HFFc6 (cell line): Measurements from ENCODE around the gene FBXL13. TPM values are rescaled to one million over a fixed set of nuclear protein-coding genes. Genes with fewer than 3 reads are reported as not detected.
A peak's percentile ranks its signal among the peaks of the same experiment; 100 is the strongest.

Experiments
- DNase-seq: peaks from one replicate; pipeline ENCODE4 v3.0.0-alpha.2; 2018
- H3K27ac Mint-ChIP-seq: 2 replicates; pipeline ENCODE4 v1.8.0; 2020; ENCODE audit warnings: mild to moderate bottlenecking, mixed read lengths
- H3K27me3 Mint-ChIP-seq: 2 replicates; pipeline ENCODE4 v1.8.0; 2021; ENCODE audit warnings: mild to moderate bottlenecking, moderate library complexity, mixed read lengths; ENCODE audit not compliant: insufficient read depth
- H3K36me3 Mint-ChIP-seq: 2 replicates; pipeline ENCODE4 v1.8.0; 2021; ENCODE audit warnings: low read depth, mixed read lengths
- H3K4me1 Mint-ChIP-seq: 2 replicates; pipeline ENCODE4 v1.8.0; 2020; ENCODE audit warnings: low read depth, mixed read lengths
- H3K4me3 Mint-ChIP-seq: 2 replicates; pipeline ENCODE4 v1.8.0; 2020; ENCODE audit warnings: mild to moderate bottlenecking, moderate library complexity, mixed read lengths
- H3K9me3 Mint-ChIP-seq: 2 replicates; pipeline ENCODE4 v1.8.0; 2020; ENCODE audit warnings: mild to moderate bottlenecking, mixed read lengths
- total RNA-seq, 6 experiments: library from RNA; stranded (reverse); fragmentation: NEBNext Ultra II Directional; extraction: Animal tissue kit (Norgen Biotek cat#: 25700); gene quantifications; 2 replicates in 1 of 6; 3 replicates in 5 of 6; pipeline ENCODE4 v1.2.3, GENCODE V29; 2021
- TF ChIP-seq, protein P1 (sequence below): fragments of 200-600 bp; sonication (generic); IDR thresholded peaks from 2 replicates; pipeline ENCODE4 v1.5.0; 2021; ENCODE audit warnings: antibody characterized with exemption, mild to moderate bottlenecking

The FBXL13 gene
- total RNA-seq, 6 experiments from 2014 or later: 0.43 to 0.74 (median 0.56) TPM

DNA sequence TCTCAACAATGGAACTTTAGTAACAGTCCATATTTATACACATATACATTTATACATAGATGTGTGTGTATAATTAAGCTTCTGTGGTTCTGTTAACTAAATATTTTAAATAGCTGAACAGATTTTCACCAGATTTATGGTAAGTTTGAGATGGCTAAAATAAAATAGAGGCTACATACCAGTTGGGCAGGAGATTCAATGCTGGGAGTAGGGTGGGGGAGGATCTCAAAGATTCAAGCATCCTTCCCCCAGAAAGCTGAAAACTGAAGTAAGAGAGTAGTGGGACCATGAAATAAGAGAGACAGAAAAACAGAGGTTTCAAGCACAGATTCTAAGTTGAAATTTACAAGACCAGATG lies 147.8 kb downstream of the FBXL13 start:
- TF ChIP-seq, protein P1, sequence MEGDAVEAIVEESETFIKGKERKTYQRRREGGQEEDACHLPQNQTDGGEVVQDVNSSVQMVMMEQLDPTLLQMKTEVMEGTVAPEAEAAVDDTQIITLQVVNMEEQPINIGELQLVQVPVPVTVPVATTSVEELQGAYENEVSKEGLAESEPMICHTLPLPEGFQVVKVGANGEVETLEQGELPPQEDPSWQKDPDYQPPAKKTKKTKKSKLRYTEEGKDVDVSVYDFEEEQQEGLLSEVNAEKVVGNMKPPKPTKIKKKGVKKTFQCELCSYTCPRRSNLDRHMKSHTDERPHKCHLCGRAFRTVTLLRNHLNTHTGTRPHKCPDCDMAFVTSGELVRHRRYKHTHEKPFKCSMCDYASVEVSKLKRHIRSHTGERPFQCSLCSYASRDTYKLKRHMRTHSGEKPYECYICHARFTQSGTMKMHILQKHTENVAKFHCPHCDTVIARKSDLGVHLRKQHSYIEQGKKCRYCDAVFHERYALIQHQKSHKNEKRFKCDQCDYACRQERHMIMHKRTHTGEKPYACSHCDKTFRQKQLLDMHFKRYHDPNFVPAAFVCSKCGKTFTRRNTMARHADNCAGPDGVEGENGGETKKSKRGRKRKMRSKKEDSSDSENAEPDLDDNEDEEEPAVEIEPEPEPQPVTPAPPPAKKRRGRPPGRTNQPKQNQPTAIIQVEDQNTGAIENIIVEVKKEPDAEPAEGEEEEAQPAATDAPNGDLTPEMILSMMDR: no peak
- DNase-seq: no peak
- peak overlapping the region; percentile 52 for H3K27ac Mint-ChIP-seq
- H3K4me1 Mint-ChIP-seq: peaks cover 37% of the 10 kb centered on the region
- peak overlapping the region; percentile 40 for H3K4me3 Mint-ChIP-seq
- H3K36me3 Mint-ChIP-seq: 0 out of 2 replicates have a peak, but pooled peaks cover 7% of the 10 kb centered on the region
- no peaks in the 10 kb centered on the region; the same call in 1 of the 2 replicates for H3K27me3 Mint-ChIP-seq
- no peaks in the 10 kb centered on the region for H3K9me3 Mint-ChIP-seq

DNA sequence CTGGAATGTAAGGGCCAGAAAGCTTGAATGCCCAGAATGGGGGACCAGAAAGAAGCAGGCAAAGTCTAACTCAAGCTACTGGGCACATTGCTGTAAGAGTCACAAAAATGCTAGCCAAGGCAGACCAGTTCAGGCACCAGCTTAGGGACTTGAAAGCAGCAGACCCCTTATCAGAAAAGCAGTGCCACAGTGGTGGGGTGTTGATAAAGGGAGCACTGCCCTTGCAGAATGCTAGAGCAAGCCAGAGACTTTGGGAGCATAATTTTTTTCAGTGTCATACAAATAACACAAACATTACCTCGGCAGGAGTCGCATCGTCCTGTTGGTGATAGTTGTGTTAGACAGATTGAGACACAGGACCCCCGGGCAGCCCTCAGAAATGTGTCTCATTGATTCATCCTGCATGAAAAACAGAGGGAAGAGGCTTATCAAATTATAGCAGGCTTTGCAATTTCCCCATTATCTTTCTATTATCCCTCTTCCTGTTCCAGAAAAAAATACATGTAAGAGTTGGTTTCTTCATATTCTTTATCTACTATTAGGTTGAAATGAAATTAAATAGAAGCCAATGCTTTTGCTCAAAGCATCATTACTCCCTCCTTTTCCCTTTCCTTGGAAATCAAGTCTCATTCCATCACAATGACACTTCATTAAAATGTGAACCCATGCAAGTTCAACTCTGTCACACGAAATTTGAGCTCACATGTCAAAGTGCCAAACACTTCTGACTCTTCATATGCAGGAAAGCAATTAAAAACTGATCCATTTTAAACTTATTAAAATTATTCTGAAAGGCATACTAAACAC lies 148.4 kb downstream of the FBXL13 start:
- peak; percentile 33 for DNase-seq
- TF ChIP-seq, protein P1: no peak
- H3K4me1 Mint-ChIP-seq: peaks cover 37% of the 10 kb centered on the region
- H3K36me3 Mint-ChIP-seq: 0 out of 2 replicates have a peak, but pooled peaks cover 7% of the 10 kb centered on the region
- no peaks in the 10 kb centered on the region for H3K9me3 Mint-ChIP-seq
- 0 out of 2 replicates have a peak overlapping the region, but pooled peaks have one; percentile 1 for H3K27ac Mint-ChIP-seq
- H3K4me3 Mint-ChIP-seq: peak overlapping the region; percentile 40
- no peaks in the 10 kb centered on the region; the same call in 1 of the 2 replicates for H3K27me3 Mint-ChIP-seq

DNA sequence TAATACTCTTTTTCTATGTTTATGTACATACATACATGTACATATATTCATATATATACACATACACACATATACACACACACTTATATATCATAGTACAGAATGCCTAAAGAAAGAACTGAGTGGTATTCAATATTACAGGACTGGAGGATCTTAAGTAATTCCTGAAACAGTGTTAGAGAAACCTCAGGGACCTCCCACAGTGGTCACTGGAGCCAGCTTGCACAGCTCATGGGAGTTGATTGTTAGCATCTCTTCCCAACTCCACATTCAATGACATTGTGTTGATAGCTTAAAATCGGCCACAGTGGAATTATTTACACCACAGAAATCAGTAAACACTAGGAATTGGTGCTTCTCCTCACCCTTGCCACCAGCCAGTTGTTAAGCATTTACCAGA lies 155.8 kb downstream of the FBXL13 start:
- no peak for DNase-seq
- Mint-ChIP-seq H3K4me1 (peaks cover 27% of the 10 kb centered on the region), H3K9me3 (no peaks in the 10 kb centered on the region), H3K27ac (no peak overlapping the region), H3K4me3 (no peak overlapping the region), H3K36me3 (no peaks in the 10 kb centered on the region), H3K27me3 (no peaks in the 10 kb centered on the region; the same call in 1 of the 2 replicates)
- TF ChIP-seq, protein P1: no peak

DNA sequence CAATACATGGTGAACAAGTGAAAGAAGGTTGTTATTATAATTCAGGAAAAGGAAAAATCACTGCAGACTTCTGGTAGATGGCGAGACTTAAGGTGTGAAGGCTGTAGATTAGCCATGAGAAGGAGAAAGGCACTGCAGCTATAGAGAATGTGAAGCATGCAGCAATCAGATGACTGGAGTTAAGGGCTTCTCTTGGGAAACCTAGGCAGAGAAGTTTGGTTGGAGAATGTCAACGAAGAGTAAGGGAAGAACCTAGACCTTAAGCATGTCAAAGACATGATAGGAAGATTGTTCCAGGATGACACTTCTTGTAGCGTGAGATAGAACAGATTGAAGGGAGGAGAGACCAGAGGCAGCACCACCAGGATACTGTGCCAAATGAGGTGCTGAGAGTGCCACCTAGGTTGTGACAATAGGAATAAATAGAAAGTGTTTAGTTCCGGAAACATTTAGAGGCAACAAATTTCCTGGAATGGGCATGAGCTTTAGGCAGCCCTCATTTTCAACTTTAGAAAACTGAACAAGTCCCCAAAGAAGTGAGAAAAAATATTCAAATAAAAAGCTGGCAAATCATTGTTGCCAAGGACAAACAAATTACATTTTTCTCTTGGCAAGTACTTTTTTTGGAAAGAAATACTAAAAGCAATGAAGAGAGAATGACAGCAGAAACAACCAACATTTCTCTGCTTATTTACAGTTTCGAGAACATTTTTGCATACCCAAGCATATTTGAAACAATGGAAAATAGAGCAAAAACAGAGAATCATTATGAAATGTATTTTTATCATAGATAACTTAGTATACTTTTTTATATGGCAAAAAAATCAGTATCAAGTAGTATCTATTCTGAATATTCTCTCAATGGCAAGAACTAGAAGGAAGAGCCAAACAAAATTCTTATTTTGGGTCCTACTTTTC lies 156.9 kb downstream of the FBXL13 start:
- H3K27ac Mint-ChIP-seq: peak overlapping the region; percentile 6; the same call in 1 of the 2 replicates
- H3K4me1 Mint-ChIP-seq: peaks cover 39% of the 10 kb centered on the region
- no peaks in the 10 kb centered on the region for H3K36me3 Mint-ChIP-seq
- H3K9me3 Mint-ChIP-seq: no peaks in the 10 kb centered on the region
- H3K27me3 Mint-ChIP-seq: no peaks in the 10 kb centered on the region; the same call in 1 of the 2 replicates
- TF ChIP-seq, protein P1: no peak
- no peak overlapping the region for H3K4me3 Mint-ChIP-seq
- DNase-seq: no peak

DNA sequence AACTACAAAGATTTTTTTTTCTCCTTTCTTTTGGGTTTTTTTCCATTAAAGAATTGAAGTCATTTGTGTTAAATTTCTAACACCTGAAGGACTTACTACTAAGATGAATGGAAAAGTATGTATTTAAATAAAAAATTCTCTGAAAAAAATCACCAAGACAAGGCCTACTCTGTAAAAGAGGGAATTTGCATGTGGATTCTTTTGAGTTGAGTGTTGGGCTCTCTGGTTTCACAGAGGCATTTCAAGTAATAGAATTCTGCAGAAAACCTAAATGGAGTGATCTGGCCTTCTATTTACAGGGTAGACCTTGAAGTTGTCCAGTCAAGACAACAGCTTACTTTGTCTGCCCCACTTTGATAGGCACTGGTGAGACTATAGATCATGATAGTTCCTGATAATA lies 157.7 kb downstream of the FBXL13 start:
- TF ChIP-seq, protein P1: no peak
- H3K4me1 Mint-ChIP-seq: peaks cover 45% of the 10 kb centered on the region
- H3K4me3 Mint-ChIP-seq: peak overlapping the region; percentile 7; the same call in 1 of the 2 replicates
- no peaks in the 10 kb centered on the region for H3K9me3 Mint-ChIP-seq
- H3K36me3 Mint-ChIP-seq: no peaks in the 10 kb centered on the region
- H3K27ac Mint-ChIP-seq: peak overlapping the region; percentile 59; the same call in 1 of the 2 replicates
- no peaks in the 10 kb centered on the region; the same call in 1 of the 2 replicates for H3K27me3 Mint-ChIP-seq
- peak; percentile 48 for DNase-seq
